ENCODE measurements around the gene ACSM6.

GRCh38 chr10:95266674-95267095 lies 72.6 kb downstream of the ACSM6 start:
- TF ChIP-seq CTCF (IDR thresholded peaks at IDR 0.05; ENCODE audit: extremely low read depth in 1 of 2, insufficient read depth in 1 of 2, low read depth in 1 of 2, low read length in 2 of 2), result no peak
- TF ChIP-seq EZH2 (IDR thresholded peaks at IDR 0.05; ENCODE audit: borderline replicate concordance, low read depth, low read length, severe bottlenecking), result no peak
- no peak for TF ChIP-seq POLR2A (IDR thresholded peaks at IDR 0.05; ENCODE audit: low read depth, low read length)
- TF ChIP-seq POLR2AphosphoS5 (IDR thresholded peaks at IDR 0.05; ENCODE audit: insufficient read depth, low read depth, low read length), result no peak
- TF ChIP-seq MYC (IDR thresholded peaks at IDR 0.05; ENCODE audit: low read depth, low read length), result no peak

All from endothelial cell of umbilical vein (primary cell).